PC-3 (cell line): ENCODE results near the gene KMT2E. TPM values are rescaled to one million over a fixed set of nuclear protein-coding genes. Genes with fewer than 3 reads are reported as not detected.

Source experiments
- ATAC-seq: fragments of 200-7000 bp; cut with Tn5 transposase; 2 replicates; pipeline ENCODE4 v1.9.1; 2020; ENCODE audit warnings: mild to moderate bottlenecking, moderate library complexity
- BruUV-seq: library from RNA; stranded (reverse); fragments of 400-500 nt; replicated peaks from 2 replicates; lab custom pipeline; 2021; lab: Mats Ljungman, UMichigan
- CTCF ChIA-PET: fragments of 300-600 bp; sonication (Branson Sonifier 250); formaldehyde crosslinking; loops from one replicate; lab custom pipeline; 2022; ENCODE audit warnings: antibody characterized with exemption; lab: Charles Lee
- POLR2A ChIA-PET: fragments of 300-600 bp; sonication (Branson Sonifier 250); formaldehyde crosslinking; loops from one replicate; lab custom pipeline; 2022; ENCODE audit warnings: antibody characterized with exemption; ENCODE audit not compliant: unreplicated experiment; lab: Charles Lee
- DNase-seq: peaks from one replicate; pipeline ENCODE4 v3.0.0-alpha.2; 2015
- H2AFZ ChIP-seq: fragments of 300-600 bp; sonication (generic); 2 replicates; pipeline ENCODE4 v1.6.0; 2016; ENCODE audit warnings: antibody characterized with exemption, low read length
- H3F3A ChIP-seq: fragments of 300-600 bp; sonication (generic); one replicate; pipeline ENCODE4 v1.6.0; 2017; ENCODE audit warnings: antibody characterized with exemption, low read length, control low read depth, mild to moderate bottlenecking; ENCODE audit not compliant: unreplicated experiment
- H3K27ac ChIP-seq: fragments of 300-600 bp; sonication (generic); 2 replicates; pipeline ENCODE4 v1.5.1; 2016; ENCODE audit warnings: mild to moderate bottlenecking, low read length
- H3K27me3 ChIP-seq: fragments of 300-600 bp; sonication (generic); 2 replicates; pipeline ENCODE4 v1.6.1; 2016; ENCODE audit warnings: low read length, mixed read lengths
- H3K36me3 ChIP-seq: fragments of 300-600 bp; sonication (generic); 2 replicates; pipeline ENCODE4 v1.6.1; 2016; ENCODE audit warnings: low read depth, mixed run types, low read length, mixed read lengths
- H3K4me1 ChIP-seq: fragments of 300-600 bp; sonication (generic); 2 replicates; pipeline ENCODE4 v1.5.1; 2016; ENCODE audit warnings: low read length; ENCODE audit not compliant: insufficient read depth
- H3K4me2 ChIP-seq: fragments of 300-600 bp; sonication (generic); 2 replicates; pipeline ENCODE4 v1.6.0; 2016; ENCODE audit warnings: low read length
- H3K4me3 ChIP-seq: fragments of 300-600 bp; sonication (generic); 2 replicates; pipeline ENCODE4 v1.5.1; 2016; ENCODE audit warnings: mild to moderate bottlenecking, low read length, mixed read lengths
- H3K79me2 ChIP-seq: fragments of 300-600 bp; sonication (generic); 2 replicates; pipeline ENCODE4 v1.6.1; 2017; ENCODE audit warnings: low read length, mixed read lengths
- H3K9ac ChIP-seq: fragments of 300-600 bp; sonication (generic); 2 replicates; pipeline ENCODE4 v1.6.0; 2016; ENCODE audit warnings: mild to moderate bottlenecking, low read length
- H3K9me2 ChIP-seq: fragments of 300-600 bp; sonication (generic); replicated peaks from 2 replicates; pipeline ENCODE4 v1.6.1; 2016; ENCODE audit warnings: mixed run types, low read length, mixed read lengths
- H3K9me3 ChIP-seq: fragments of 300-600 bp; sonication (generic); 2 replicates; pipeline ENCODE4 v1.6.1; 2016; ENCODE audit warnings: low read length, mixed read lengths
- H4K20me1 ChIP-seq: fragments of 300-600 bp; sonication (generic); 2 replicates; pipeline ENCODE4 v1.6.1; 2016; ENCODE audit warnings: low read length, mixed read lengths
- CTCF ChIP-seq: fragments of 300-600 bp; sonication (generic); conservative IDR thresholded peaks from 2 replicates; pipeline ENCODE4 v1.5.1; 2017; ENCODE audit warnings: antibody characterized with exemption, low read depth, mild to moderate bottlenecking, low read length
- EZH2 ChIP-seq: fragments of 300-600 bp; sonication (generic); IDR thresholded peaks from one replicate; pipeline ENCODE4 v1.6.1; 2017; ENCODE audit warnings: antibody characterized with exemption, mild to moderate bottlenecking, low read length; ENCODE audit not compliant: unreplicated experiment
- EZH2phosphoT487 ChIP-seq: fragments of 300-600 bp; sonication (generic); IDR thresholded peaks from 2 replicates; pipeline ENCODE4 v1.6.1; 2018; ENCODE audit warnings: mild to moderate bottlenecking, antibody characterized with exemption, low read length, borderline replicate concordance
- intact Hi-C: fragments of 100-400 bp; cut with micrococcal nuclease; formaldehyde crosslinking; loops from 2 replicates; pipeline ENCODE4 v1.9.0; 2023
- total RNA-seq: library from RNA; depleted of rRNA; stranded (reverse); fragments of >200 nt; gene quantifications from 2 replicates; pipeline ENCODE4 v1.2.3, GENCODE V29; 2014

KMT2E gene
- total RNA-seq, 1 experiment from 2014 or later, result 21.8 TPM

GRCh38 chr7:105016068-105016708 is 2.2 kb downstream of the KMT2E start:
- intact Hi-C loops, result loop anchor here (2.0 kb wide), 1 partner anchor 23 kb away; no protein-coding TSS in a partner anchor

GRCh38 chr7:105016709-105017656 is 3.0 kb downstream of the KMT2E start:
- no peak for ATAC-seq
- H2AFZ ChIP-seq, result no peak overlapping the region
- no peaks in the 10 kb centered on the region for H3K27me3 ChIP-seq
- H3K4me2 ChIP-seq, result peak overlapping the region; percentile 95
- peak; percentile 32 for DNase-seq
- H3K27ac ChIP-seq, result no peak overlapping the region
- H3K79me2 ChIP-seq, result peaks cover 88% of the 10 kb centered on the region
- TF ChIP-seq EZH2, result no peak
- TF ChIP-seq EZH2phosphoT487, result no peak
- no peak for TF ChIP-seq CTCF
- peaks cover 16% of the 10 kb centered on the region for H3K4me1 ChIP-seq
- no TSS peak for BruUV-seq
- no peaks in the 10 kb centered on the region for H3K9me2 ChIP-seq
- peak overlapping the region; percentile 99 for H3K9ac ChIP-seq
- intact Hi-C loops, result loop anchor here (2.0 kb wide), 1 partner anchor 22 kb away; no protein-coding TSS in a partner anchor
- no peaks in the 10 kb centered on the region for H3K9me3 ChIP-seq
- peak overlapping the region; percentile 78 for H3K4me3 ChIP-seq
- no peaks in the 10 kb centered on the region for H3F3A ChIP-seq
- H3K36me3 ChIP-seq, result no peaks in the 10 kb centered on the region
- POLR2A ChIA-PET, result interaction anchor here (0.6 to 1.2 kb wide), 3 partner anchors 32 to 85 kb away, joined by 9 to 15 read pairs (median 13); no protein-coding TSS in a partner anchor
- CTCF ChIA-PET, result no interaction called here
- peaks cover 25% of the 10 kb centered on the region for H4K20me1 ChIP-seq

More at GRCh38 chr7:105016068-105016708, 2.2 kb downstream of the KMT2E start:
- Histone ChIP-seq H3K36me3 (no peaks in the 10 kb centered on the region), H4K20me1 (peaks cover 26% of the 10 kb centered on the region), H3K9me3 (no peaks in the 10 kb centered on the region), H3K4me1 (peaks cover 16% of the 10 kb centered on the region), H3K9me2 (no peaks in the 10 kb centered on the region), H3K4me2 (peak overlapping the region; percentile 95), H3F3A (no peaks in the 10 kb centered on the region), H3K79me2 (peaks cover 80% of the 10 kb centered on the region), H3K27ac (no peak overlapping the region), H3K9ac (peak overlapping the region; percentile 99), H3K27me3 (no peaks in the 10 kb centered on the region), H3K4me3 (peak overlapping the region; percentile 78), H2AFZ (no peak overlapping the region)
- ChIA-PET POLR2A (interaction anchor here (0.6 to 1.2 kb wide), 2 partner anchors 33 to 85 kb away, joined by 9 to 15 read pairs; no protein-coding TSS in a partner anchor), CTCF (interaction anchor here (0.7 kb wide), 1 partner anchor 35 kb away, joined by 3 read pairs; no protein-coding TSS in a partner anchor)
- TF ChIP-seq EZH2 (no peak), CTCF (no peak), EZH2phosphoT487 (no peak)
- DNase-seq (no peak), ATAC-seq (no peak)
- BruUV-seq, result no TSS peak
